ENCODE data around the gene CENPO. TPM values are rescaled to one million over a fixed set of nuclear protein-coding genes. Genes with fewer than 3 reads are reported as not detected.

Gene CENPO
- polyA plus RNA-seq, 2 of the 4 experiments (the other 2 are of a cell fraction), result 49.6 to 62.0 TPM

GRCh38 chr2:24768013-24768412 is 25.2 kb upstream of the CENPO start:
- 84% methylated on average over 5 of the region's 5 CpGs for WGBS (ENCODE audit: missing lambda C conversion rate)
- DNase-seq (ENCODE audit: low read depth in 1 of 2, low spot score in 1 of 2) (no peak), ATAC-seq (no peak), FAIRE-seq (no peak)
- H3K27ac ChIP-seq, result no peak overlapping the region
- H3K4me3 ChIP-seq, result no peak overlapping the region
- no peak for TF ChIP-seq HDAC2 (IDR thresholded peaks at IDR 0.05)
- no peak for TF ChIP-seq BHLHE40 (IDR thresholded peaks at IDR 0.05; ENCODE audit: low read depth, low read length)
- no peak for TF ChIP-seq ESRRA (IDR thresholded peaks at IDR 0.05; ENCODE audit: borderline replicate concordance, low read length)
- TF ChIP-seq CHD4 (IDR thresholded peaks at IDR 0.05; ENCODE audit: borderline replicate concordance), result no peak
- no peak for TF ChIP-seq ZFP36 (IDR thresholded peaks at IDR 0.05; ENCODE audit: borderline replicate concordance, partially characterized antibody)
- no peak for TF ChIP-seq HOXB13 (CRISPR knock-in tag; IDR thresholded peaks at IDR 0.05; ENCODE audit: low read depth)
- TF ChIP-seq MAFK (IDR thresholded peaks at IDR 0.05; ENCODE audit: partially characterized antibody), result no peak
- no peak for TF ChIP-seq HOXA7 (CRISPR knock-in tag; IDR thresholded peaks at IDR 0.05)
- TF ChIP-seq PBX3 (IDR thresholded peaks at IDR 0.05), result no peak
- TF ChIP-seq HES2 (IDR thresholded peaks at IDR 0.05), result no peak
- TF ChIP-seq RNF2 (IDR thresholded peaks at IDR 0.05; ENCODE audit: borderline replicate concordance, low read depth), result no peak
- TF ChIP-seq MAX (IDR thresholded peaks at IDR 0.05), result no peak
- no peak for TF ChIP-seq SREBF2 (IDR thresholded peaks at IDR 0.05)
- TF ChIP-seq CBX2 (IDR thresholded peaks at IDR 0.05; ENCODE audit: borderline replicate concordance, low read depth), result no peak
- no peak for TF ChIP-seq CTCF (IDR thresholded peaks at IDR 0.05)
- TF ChIP-seq KDM5A (IDR thresholded peaks at IDR 0.05), result no peak
- H3K9me3 ChIP-seq, result no peaks in the 10 kb centered on the region
- H3K4me1 ChIP-seq, result no peaks in the 10 kb centered on the region
- no peak overlapping the region for H3K4me2 ChIP-seq
- ChIA-PET POLR2A (no interaction called here), CTCF (interaction anchor here (1.1 to 1.7 kb wide), 3 partner anchors 11 to 60 kb away, joined by 3 to 4 read pairs (median 4); partner anchors contain the start of genes CENPO and PTRHD1)

GRCh38 chr2:24768601-24769000 is 24.6 kb upstream of the CENPO start:
- no peak overlapping the region for H3K27ac ChIP-seq
- no peak for DNase-seq (ENCODE audit: low read depth in 1 of 2, low spot score in 1 of 2)
- no peak for FAIRE-seq
- no peak for ATAC-seq
- TF ChIP-seq EHMT2 (IDR thresholded peaks at IDR 0.05; ENCODE audit: low read depth) (no peak), CHD4 (IDR thresholded peaks at IDR 0.05; ENCODE audit: borderline replicate concordance) (no peak), E2F6 (IDR thresholded peaks at IDR 0.05; ENCODE audit: borderline replicate concordance, low read depth) (no peak)
- H3K9me3 ChIP-seq, result no peaks in the 10 kb centered on the region
- ChIA-PET CTCF (interaction anchor here (1.1 to 1.9 kb wide), 3 partner anchors 10 to 59 kb away, joined by 3 to 5 read pairs (median 4); no protein-coding TSS in a partner anchor), POLR2A (interaction anchor here (1.1 kb wide), 1 partner anchor 25 kb away, joined by 4 read pairs; the partner anchor contains the start of genes CENPO and PTRHD1)
- H3K4me3 ChIP-seq, result no peak overlapping the region
- H3K4me2 ChIP-seq, result no peak overlapping the region
- 96% methylated on average over 7 of the region's 7 CpGs for WGBS (ENCODE audit: missing lambda C conversion rate)
- H3K4me1 ChIP-seq, result no peaks in the 10 kb centered on the region

GRCh38 chr2:24771061-24771460 is 22.2 kb upstream of the CENPO start:
- no peak overlapping the region for H3K27ac ChIP-seq
- H3K4me1 ChIP-seq, result no peaks in the 10 kb centered on the region
- FAIRE-seq, result no peak
- H3K4me2 ChIP-seq, result no peak overlapping the region
- no peak for TF ChIP-seq KDM5A (IDR thresholded peaks at IDR 0.05)
- DNase-seq (ENCODE audit: low read depth in 1 of 2, low spot score in 1 of 2), result no peak
- ChIA-PET CTCF (interaction anchor here (0.6 kb wide), 1 partner anchor 349 kb away, joined by 3 read pairs; no protein-coding TSS in a partner anchor), POLR2A (no interaction called here)
- H3K4me3 ChIP-seq, result no peak overlapping the region
- ATAC-seq, result no peak
- 83% methylated on average over 5 of the region's 5 CpGs for WGBS (ENCODE audit: missing lambda C conversion rate)
- H3K9me3 ChIP-seq, result no peaks in the 10 kb centered on the region
